Vagina (tissue), 2 donors: Measurements from ENCODE around the gene COMMD10.

Experiments
- POLR2A ChIP-seq, 2 donors: fragments of 450-650 bp; IDR thresholded peaks; one replicate each; pipeline ENCODE4 v1.6.1; 2017; ENCODE audit warnings: antibody characterized with exemption in 2 of 2, mild to moderate bottlenecking in 2 of 2, moderate library complexity in 2 of 2
- POLR2AphosphoS5 ChIP-seq, 2 donors: sonication (generic); formaldehyde crosslinking; IDR thresholded peaks; one replicate each; pipeline ENCODE4 v1.9.0; 2017; ENCODE audit warnings: antibody characterized with exemption in 2 of 2, mild to moderate bottlenecking in 2 of 2, low read depth in 1 of 2; ENCODE audit not compliant: insufficient read depth in 1 of 2
- TF ChIP-seq, protein P1 (sequence below), 3 experiments: fragments of 450-650 bp in 2 of 3; fragments of 200-600 bp in 1 of 3; sonication (generic) in 1 of 3; IDR thresholded peaks; one replicate each; pipeline ENCODE4 v1.5.1; 2017 to 2019; ENCODE audit warnings: antibody characterized with exemption in 3 of 3, mild to moderate bottlenecking in 2 of 3, moderate library complexity in 2 of 3

DNA sequence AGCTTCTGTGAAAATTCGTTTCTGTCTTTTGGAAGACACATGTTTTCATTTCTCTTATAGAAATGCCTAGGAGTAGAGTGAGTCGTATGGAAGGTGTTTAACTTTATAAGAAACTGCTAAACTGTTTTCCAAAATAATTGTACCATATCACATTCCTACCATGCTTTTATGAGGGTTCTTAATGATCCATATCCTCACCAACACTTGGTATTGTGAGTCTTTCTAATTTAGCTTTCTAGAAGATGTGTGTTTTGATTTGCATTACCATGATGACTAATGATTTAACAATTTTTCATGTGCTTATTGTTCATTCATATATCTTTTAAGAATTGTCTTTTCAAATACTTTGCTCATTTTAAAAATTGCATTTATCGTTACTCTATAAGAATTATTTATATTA is 223.6 kb downstream of the COMMD10 start:
- TF ChIP-seq POLR2A (IDR thresholded peaks at IDR 0.05) (no peak), POLR2AphosphoS5 (IDR thresholded peaks at IDR 0.05; ENCODE audit: insufficient read depth in 1 of 2, low read depth in 1 of 2) (no peak)
- TF ChIP-seq, protein P1, sequence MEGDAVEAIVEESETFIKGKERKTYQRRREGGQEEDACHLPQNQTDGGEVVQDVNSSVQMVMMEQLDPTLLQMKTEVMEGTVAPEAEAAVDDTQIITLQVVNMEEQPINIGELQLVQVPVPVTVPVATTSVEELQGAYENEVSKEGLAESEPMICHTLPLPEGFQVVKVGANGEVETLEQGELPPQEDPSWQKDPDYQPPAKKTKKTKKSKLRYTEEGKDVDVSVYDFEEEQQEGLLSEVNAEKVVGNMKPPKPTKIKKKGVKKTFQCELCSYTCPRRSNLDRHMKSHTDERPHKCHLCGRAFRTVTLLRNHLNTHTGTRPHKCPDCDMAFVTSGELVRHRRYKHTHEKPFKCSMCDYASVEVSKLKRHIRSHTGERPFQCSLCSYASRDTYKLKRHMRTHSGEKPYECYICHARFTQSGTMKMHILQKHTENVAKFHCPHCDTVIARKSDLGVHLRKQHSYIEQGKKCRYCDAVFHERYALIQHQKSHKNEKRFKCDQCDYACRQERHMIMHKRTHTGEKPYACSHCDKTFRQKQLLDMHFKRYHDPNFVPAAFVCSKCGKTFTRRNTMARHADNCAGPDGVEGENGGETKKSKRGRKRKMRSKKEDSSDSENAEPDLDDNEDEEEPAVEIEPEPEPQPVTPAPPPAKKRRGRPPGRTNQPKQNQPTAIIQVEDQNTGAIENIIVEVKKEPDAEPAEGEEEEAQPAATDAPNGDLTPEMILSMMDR (IDR thresholded peaks at IDR 0.05), result no peak
